Activated CD4-positive, alpha-beta memory T cell treated with anti-CD3 and anti-CD28 coated beads for 36 hours (primary cell): ENCODE data around the gene ZNF497. TPM values are rescaled to one million over a fixed set of nuclear protein-coding genes. Genes with fewer than 3 reads are reported as not detected.

Experiments used
- CTCF ChIA-PET: fragments of 350-600 bp; sonication (Branson Sonifier 250); formaldehyde crosslinking; loops from one replicate; lab custom pipeline; 2021; ENCODE audit warnings: antibody characterized with exemption, inconsistent platforms; lab: Charles Lee
- POLR2A ChIA-PET: fragments of 350-600 bp; sonication (Branson Sonifier 250); formaldehyde crosslinking; loops from one replicate; lab custom pipeline; 2021; ENCODE audit warnings: antibody characterized with exemption; lab: Charles Lee
- DNase-seq: peaks from one replicate; pipeline ENCODE4 v3.0.0-alpha.2; 2020
- H3K27ac Mint-ChIP-seq: one replicate; pipeline ENCODE4 v1.8.0; 2021; ENCODE audit warnings: mixed read lengths
- H3K27me3 Mint-ChIP-seq: one replicate; pipeline ENCODE4 v1.8.0; 2021; ENCODE audit warnings: mixed read lengths
- H3K36me3 Mint-ChIP-seq: one replicate; pipeline ENCODE4 v1.8.0; 2021; ENCODE audit warnings: mixed read lengths
- H3K4me1 Mint-ChIP-seq: one replicate; pipeline ENCODE4 v1.8.0; 2021; ENCODE audit warnings: low read depth, mixed read lengths
- H3K4me3 Mint-ChIP-seq: one replicate; pipeline ENCODE4 v1.8.0; 2021; ENCODE audit warnings: mild to moderate bottlenecking, mixed read lengths
- H3K9me3 Mint-ChIP-seq: one replicate; pipeline ENCODE4 v1.8.0; 2021; ENCODE audit warnings: mixed read lengths
- intact Hi-C: fragments of 100-400 bp; cut with micrococcal nuclease; formaldehyde crosslinking; loops from one replicate; pipeline ENCODE4 v1.15.1; 2023
- total RNA-seq, 2 experiments: library from RNA; stranded (reverse); gene quantifications; one replicate each; pipeline ENCODE4 v1.2.3, GENCODE V29; 2021

The ZNF497 gene
- total RNA-seq, 2 experiments from 2014 or later, result 0.31 to 0.93 TPM

DNA sequence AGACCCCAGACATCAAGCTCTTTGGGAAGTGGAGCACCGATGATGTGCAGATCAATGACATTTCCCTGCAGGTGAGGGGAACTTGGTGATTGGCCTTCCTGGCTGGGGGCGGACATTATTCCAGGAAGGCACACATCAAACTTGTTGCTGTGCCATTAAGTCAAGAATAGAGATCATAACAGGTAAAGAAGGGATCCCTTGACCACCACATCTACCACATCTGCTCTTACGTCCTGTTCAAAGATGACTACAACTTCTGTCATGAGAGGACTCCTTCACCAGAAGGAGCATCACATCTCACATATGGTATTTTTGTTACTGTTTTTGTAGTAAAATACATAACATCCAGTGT lies 25.6 kb upstream of the ZNF497 start:
- POLR2A ChIA-PET, result interaction anchor here (1.3 kb wide), 1 partner anchor 20 kb away, joined by 4 read pairs; the partner anchor contains the start of gene ZNF584
- peaks cover 42% of the 10 kb centered on the region for H3K4me1 Mint-ChIP-seq

DNA sequence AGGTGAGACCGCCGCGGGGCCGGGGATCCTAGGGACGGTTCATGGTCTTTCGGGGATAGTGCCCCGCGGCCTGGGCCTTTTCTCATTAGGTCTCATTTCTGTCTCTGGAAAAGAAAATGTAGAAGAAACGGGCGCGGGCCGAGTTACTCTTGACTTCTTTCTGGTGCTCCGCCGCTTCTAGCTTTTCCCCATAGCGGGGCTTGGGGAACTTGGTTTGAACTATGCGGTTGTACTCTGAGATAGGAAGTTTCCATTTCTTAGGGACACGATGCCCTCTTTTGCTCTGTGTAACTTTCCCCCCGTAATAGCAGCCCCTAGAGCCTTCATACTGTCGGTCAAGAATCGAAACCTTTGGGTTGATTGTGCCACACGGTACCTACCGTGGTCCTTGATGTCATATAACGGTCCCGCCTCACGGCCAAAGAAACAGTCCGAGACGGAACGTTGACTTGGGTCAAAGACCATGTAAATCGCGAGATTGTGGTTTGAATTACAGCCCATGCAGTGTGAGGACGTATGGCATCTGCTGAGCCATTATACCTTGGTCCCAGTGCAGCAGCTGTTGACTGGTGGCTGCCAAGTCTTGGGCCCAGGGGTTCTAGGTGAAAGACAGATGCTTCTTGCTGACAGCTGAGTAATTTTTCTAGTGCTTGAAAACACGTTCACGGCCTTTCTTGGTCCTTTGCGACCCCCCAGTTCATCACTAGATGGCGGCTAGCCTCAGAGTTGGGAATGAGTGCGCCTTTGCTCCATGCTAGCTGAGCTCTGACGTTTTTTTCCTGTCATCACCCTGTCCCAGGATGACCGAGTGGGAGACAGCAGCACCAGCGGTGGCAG lies 25.0 kb upstream of the ZNF497 start:
- ChIA-PET CTCF (no interaction called here), POLR2A (interaction anchor here (0.7 to 1.3 kb wide), 3 partner anchors 21 to 25 kb away, joined by 3 to 4 read pairs (median 3); partner anchors contain the start of genes ZNF497 and ZNF584)
- intact Hi-C loops, result loop anchor here (1.0 to 5.0 kb wide), 5 partner anchors 14 to 805 kb away; partner anchors contain the start of genes ERVK3-1, ZIK1, ZNF324B and ZNF584
- H3K9me3 Mint-ChIP-seq, result no peaks in the 10 kb centered on the region
- DNase-seq, result no peak
- peaks cover 39% of the 10 kb centered on the region for H3K4me1 Mint-ChIP-seq
- peaks cover 42% of the 10 kb centered on the region for H3K36me3 Mint-ChIP-seq
- peak overlapping the region; percentile 95 for H3K27ac Mint-ChIP-seq
- no peaks in the 10 kb centered on the region for H3K27me3 Mint-ChIP-seq
- peak overlapping the region; percentile 94 for H3K4me3 Mint-ChIP-seq

More for the DNA sequence above, 25.6 kb upstream of the ZNF497 start:
- Mint-ChIP-seq H3K4me3 (peak overlapping the region; percentile 94), H3K27me3 (no peaks in the 10 kb centered on the region), H3K9me3 (no peaks in the 10 kb centered on the region), H3K27ac (peak overlapping the region; percentile 95), H3K36me3 (peaks cover 48% of the 10 kb centered on the region)
- intact Hi-C loops, result loop anchor here (5.0 kb wide), 1 partner anchor 806 kb away; the partner anchor contains the start of gene ZIK1
- DNase-seq, result no peak
- CTCF ChIA-PET, result no interaction called here

DNA sequence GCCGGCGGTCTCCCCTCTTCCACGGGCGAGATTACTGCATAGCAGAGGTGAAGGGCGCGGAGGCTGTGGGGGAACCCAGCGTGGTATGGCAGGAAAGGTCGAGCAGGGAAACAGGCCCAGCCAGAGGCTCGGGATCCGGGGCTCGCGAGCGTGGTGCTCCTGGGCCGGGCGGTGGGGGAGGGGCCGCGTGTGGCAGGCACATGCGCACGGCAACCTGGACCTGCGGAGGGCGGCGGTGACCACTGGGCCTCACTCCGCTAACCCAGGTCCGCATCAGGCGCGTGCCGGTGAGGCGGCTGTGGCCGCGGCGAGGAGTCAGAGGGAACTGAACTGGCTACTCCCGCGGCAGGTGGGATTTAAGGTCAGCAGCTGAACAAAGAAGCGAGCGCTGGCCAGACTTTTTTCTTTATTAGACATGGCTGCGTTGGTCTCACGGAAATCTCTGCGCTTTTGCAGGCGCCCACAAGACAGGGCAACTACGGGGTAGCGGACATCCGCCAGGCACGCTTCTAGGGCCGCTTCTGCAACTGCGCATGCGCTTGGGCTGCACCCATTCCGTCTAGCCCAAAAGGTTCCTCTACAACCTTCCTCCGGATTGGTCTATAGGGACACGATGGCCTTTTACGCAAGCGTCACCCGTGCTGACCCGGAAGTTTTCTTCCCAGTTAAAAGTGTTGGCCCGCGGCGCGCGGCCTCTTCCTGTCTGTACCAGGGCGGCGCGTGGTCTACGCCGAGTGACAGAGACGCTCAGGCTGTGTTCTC lies 24.2 kb upstream of the ZNF497 start, which contains the start of gene RPS5:
TSS of gene RPS5 (plus strand) at position 694 of the 762 bp plus-strand sequence. CDS start 869 bp downstream, outside the sequence.
- intact Hi-C loops, result loop anchor here (1.0 to 5.0 kb wide), 5 partner anchors 15 to 804 kb away; partner anchors contain the start of genes ERVK3-1, ZIK1, ZNF324B and ZNF584
- Mint-ChIP-seq H3K36me3 (peaks cover 37% of the 10 kb centered on the region), H3K9me3 (no peaks in the 10 kb centered on the region), H3K4me3 (peak within 1 kb of the TSS; percentile 94), H3K27me3 (no peaks in the 10 kb centered on the region), H3K27ac (peak within 1 kb of the TSS; percentile 95), H3K4me1 (peaks cover 44% of the 10 kb centered on the region)
- ChIA-PET CTCF (no interaction called here), POLR2A (interaction anchor here (0.7 to 0.8 kb wide), 2 partner anchors 23 to 24 kb away, joined by 3 read pairs; partner anchors contain the start of gene ZNF497)
- DNase-seq, result peak; percentile 97

DNA sequence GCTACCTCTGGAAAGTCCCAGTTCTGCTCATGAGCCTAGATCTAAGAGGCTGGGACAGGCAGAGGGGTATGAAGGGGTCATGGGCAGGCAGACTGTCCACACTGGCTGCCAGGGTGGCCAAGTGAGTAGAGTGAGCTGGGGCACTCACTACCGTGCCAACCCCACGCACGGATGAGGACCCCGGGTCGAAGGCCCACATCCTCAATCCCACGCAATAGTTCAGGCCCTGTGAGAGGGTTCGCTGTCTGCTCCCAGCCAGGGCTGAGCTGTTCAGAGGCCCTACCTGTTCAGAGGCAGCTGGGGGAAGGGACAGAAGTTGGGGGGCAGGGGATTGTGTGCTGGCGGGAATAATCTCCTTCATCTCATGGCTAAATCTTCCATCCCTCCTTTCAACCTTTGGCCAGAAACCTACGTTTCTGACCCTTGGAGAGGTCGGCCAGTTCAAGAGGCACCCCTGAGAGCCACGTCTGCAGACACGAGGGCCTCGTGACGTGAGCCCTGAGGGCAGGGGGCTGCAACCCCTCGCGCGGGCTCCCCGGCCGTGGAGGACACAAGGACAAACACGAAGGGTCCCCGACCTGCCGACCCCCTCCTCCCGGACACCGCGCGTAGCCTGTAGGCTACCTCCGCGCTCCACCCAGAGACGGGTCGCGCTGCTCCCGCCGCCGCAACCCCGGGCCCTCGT lies 23.5 kb upstream of the ZNF497 start:
- intact Hi-C loops, result loop anchor here (2.0 to 5.0 kb wide), 2 partner anchors 65 to 804 kb away; partner anchors contain the start of genes ZIK1 and ZNF324B
- Mint-ChIP-seq H3K27ac (peak overlapping the region; percentile 95), H3K9me3 (no peaks in the 10 kb centered on the region), H3K27me3 (no peaks in the 10 kb centered on the region), H3K4me1 (peaks cover 43% of the 10 kb centered on the region), H3K4me3 (peak overlapping the region; percentile 94), H3K36me3 (peaks cover 33% of the 10 kb centered on the region)
- POLR2A ChIA-PET, result interaction anchor here (0.6 to 0.8 kb wide), 2 partner anchors 99 to 134 kb away, joined by 3 to 4 read pairs; no protein-coding TSS in a partner anchor
- CTCF ChIA-PET, result no interaction called here
- peak; percentile 47 for DNase-seq

GRCh38 chr19:58385313-58385890 lies 22.9 kb upstream of the ZNF497 start:
- H3K4me3 Mint-ChIP-seq, result peak overlapping the region; percentile 94
- no peak for DNase-seq
- no peaks in the 10 kb centered on the region for H3K27me3 Mint-ChIP-seq
- ChIA-PET POLR2A (interaction anchor here (0.6 to 0.8 kb wide), 2 partner anchors 100 to 135 kb away, joined by 3 to 4 read pairs; no protein-coding TSS in a partner anchor), CTCF (no interaction called here)
- H3K4me1 Mint-ChIP-seq, result peaks cover 38% of the 10 kb centered on the region
- peak overlapping the region; percentile 95 for H3K27ac Mint-ChIP-seq
- intact Hi-C loops, result loop anchor here (5.0 kb wide), 1 partner anchor 803 kb away; the partner anchor contains the start of gene ZIK1
- H3K36me3 Mint-ChIP-seq, result peaks cover 27% of the 10 kb centered on the region
- H3K9me3 Mint-ChIP-seq, result no peaks in the 10 kb centered on the region

DNA sequence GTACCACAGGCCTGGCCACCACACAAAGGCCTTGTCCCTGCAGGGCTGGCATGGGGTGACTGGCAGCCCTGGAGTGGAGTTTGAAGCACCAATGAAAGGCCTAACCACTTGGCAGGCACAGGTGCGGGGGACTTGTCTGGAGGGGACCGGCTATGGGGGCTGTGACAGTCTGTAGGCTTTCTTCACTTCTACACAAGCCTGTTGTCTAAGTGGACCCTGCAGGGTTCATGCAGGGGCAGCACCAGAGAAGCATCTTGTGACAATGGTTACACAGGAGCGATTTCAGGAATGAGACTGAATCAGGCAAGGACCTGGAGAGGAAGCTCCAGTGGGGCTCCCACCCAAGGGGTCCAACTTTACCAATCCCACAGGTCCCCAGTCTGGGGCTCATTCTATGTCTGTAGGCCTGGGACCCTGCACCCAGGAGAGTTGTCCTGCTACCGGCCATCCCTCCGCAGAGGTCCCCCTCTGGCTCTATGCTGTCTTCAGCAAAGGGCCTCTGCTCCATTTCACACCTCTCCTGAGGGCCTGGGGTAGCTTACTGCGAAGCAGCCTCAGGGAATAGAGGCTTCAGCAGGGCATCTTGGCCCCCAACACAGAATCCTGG lies 20.5 kb upstream of the ZNF497 start:
- H3K27me3 Mint-ChIP-seq, result no peaks in the 10 kb centered on the region
- H3K4me3 Mint-ChIP-seq, result no peak overlapping the region
- no peak for DNase-seq
- H3K9me3 Mint-ChIP-seq, result no peaks in the 10 kb centered on the region
- POLR2A ChIA-PET, result no interaction called here
- H3K36me3 Mint-ChIP-seq, result peaks cover 13% of the 10 kb centered on the region
- CTCF ChIA-PET, result no interaction called here
- intact Hi-C loops, result no loop called here
- peaks cover 31% of the 10 kb centered on the region for H3K4me1 Mint-ChIP-seq
- H3K27ac Mint-ChIP-seq, result peak overlapping the region; percentile 10

GRCh38 chr19:58381460-58382212 lies 19.1 kb upstream of the ZNF497 start:
- Mint-ChIP-seq H3K36me3 (no peaks in the 10 kb centered on the region), H3K4me3 (peak overlapping the region; percentile 84), H3K9me3 (no peaks in the 10 kb centered on the region), H3K27ac (peak overlapping the region; percentile 81), H3K27me3 (no peaks in the 10 kb centered on the region), H3K4me1 (peaks cover 28% of the 10 kb centered on the region)
- ChIA-PET POLR2A (interaction anchor here (0.8 to 1.7 kb wide), 5 partner anchors 19 to 174 kb away, joined by 3 to 6 read pairs (median 4); partner anchors contain the start of genes CHMP2A, ZNF497 and ZNF584), CTCF (interaction anchor here (0.7 kb wide), 1 partner anchor 152 kb away, joined by 3 read pairs; no protein-coding TSS in a partner anchor)
- intact Hi-C loops, result loop anchor here (1.0 to 2.0 kb wide), 10 partner anchors 19 to 198 kb away; partner anchors contain the start of genes ERVK3-1, ZNF132, ZNF274 and ZNF446
- no peak for DNase-seq

DNA sequence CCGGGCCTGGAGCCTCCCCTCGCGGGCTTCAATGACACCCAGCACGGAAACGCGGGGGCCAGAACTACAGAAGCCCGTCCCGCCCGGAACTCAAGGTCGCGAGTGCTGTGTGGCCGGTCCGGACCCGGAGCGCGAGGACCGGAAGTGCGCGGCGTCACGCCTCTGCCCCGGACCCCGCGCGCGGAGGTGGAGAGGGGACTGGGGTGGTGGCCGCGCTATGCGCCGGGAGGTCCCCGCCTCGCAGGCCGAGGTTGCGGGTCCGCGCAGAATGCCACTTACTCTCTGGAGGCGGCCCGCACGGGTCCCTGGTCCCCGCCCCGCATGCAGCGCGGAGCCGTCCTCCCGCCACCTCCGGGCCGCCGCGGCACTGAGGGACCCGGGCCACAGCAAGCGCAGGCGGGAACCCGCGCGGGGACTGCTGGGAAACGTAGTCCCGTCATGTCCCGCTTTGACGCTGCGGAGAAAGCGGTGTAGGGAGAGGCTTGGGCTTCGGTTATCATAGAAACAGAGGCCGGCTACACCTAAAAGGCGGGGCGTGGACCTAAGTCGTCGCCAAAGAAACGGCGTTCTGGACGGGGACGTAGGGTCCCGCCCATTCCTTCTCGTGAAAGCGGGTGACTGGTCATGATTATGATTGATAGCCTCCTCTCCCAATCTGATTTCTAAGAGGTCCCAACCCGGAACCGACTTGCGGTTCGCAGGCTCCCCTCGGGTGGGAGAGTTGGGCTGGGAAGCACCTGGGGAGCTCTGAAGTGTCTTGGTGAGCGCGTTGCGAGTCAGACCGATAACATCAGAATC lies 18.3 kb upstream of the ZNF497 start, which contains the start of gene ZNF837:
TSS of gene ZNF837 (minus strand) at position 369 of the 798 bp plus-strand sequence. CDS start 11,698 bp downstream, outside the sequence.
- Mint-ChIP-seq H3K9me3 (no peaks in the 10 kb centered on the region), H3K27me3 (no peaks in the 10 kb centered on the region), H3K36me3 (no peaks in the 10 kb centered on the region), H3K4me1 (peaks cover 24% of the 10 kb centered on the region), H3K27ac (peak within 1 kb of the TSS; percentile 92), H3K4me3 (peak within 1 kb of the TSS; percentile 84)
- intact Hi-C loops, result loop anchor here (1.0 to 2.0 kb wide), 12 partner anchors 19 to 198 kb away; partner anchors contain the start of genes ERVK3-1, ZBTB45, ZNF132 and ZNF274
- peak; percentile 99 for DNase-seq
- POLR2A ChIA-PET, result interaction anchor here (0.8 to 1.7 kb wide), 7 partner anchors 18 to 175 kb away, joined by 3 to 6 read pairs (median 4); partner anchors contain the start of genes CHMP2A, ZNF497 and ZNF584
- CTCF ChIA-PET, result interaction anchor here (0.7 kb wide), 1 partner anchor 152 kb away, joined by 3 read pairs; no protein-coding TSS in a partner anchor
